Activated T-helper 1 cell treated with anti-CD3 and anti-CD28 coated beads, Interleukin-2, amount 50 U/mL, for 16 hours (primary cell): ENCODE results near the gene CAMK2N2.

ENCODE experiments used
- DNase-seq, 2 donors: peaks; one replicate each; pipeline ENCODE4 v3.0.0-alpha.2; 2020; ENCODE audit warnings: low read depth in 1 of 2, low spot score in 1 of 2

CAMK2N2 gene

GRCh38 chr3:184240384-184241140, 20.8 kb downstream of the CAMK2N2 start:
- DNase-seq = no peak

- DNase-seq = no peak
These were observed 21.6 kb downstream of the CAMK2N2 start for GRCh38 chr3:184239708-184240107.

GRCh38 chr3:184239221-184239620, 22.1 kb downstream of the CAMK2N2 start:
- no peak for DNase-seq

GRCh38 chr3:184238246-184238818, 23.0 kb downstream of the CAMK2N2 start:
- no peak for DNase-seq

GRCh38 chr3:184237807-184238206, 23.5 kb downstream of the CAMK2N2 start:
- DNase-seq = no peak

GRCh38 chr3:184237211-184237610, 24.1 kb downstream of the CAMK2N2 start:
- no peak for DNase-seq

- DNase-seq = no peak
These were observed 24.7 kb downstream of the CAMK2N2 start for GRCh38 chr3:184236636-184237035.

GRCh38 chr3:184236033-184236410, 25.3 kb downstream of the CAMK2N2 start:
- DNase-seq = no peak

- DNase-seq = no peak
These were observed 25.8 kb downstream of the CAMK2N2 start for GRCh38 chr3:184235381-184236032.

GRCh38 chr3:184234671-184235380, 26.5 kb downstream of the CAMK2N2 start:
- DNase-seq = no peak

GRCh38 chr3:184234224-184234623, 27.1 kb downstream of the CAMK2N2 start:
- DNase-seq = no peak

- DNase-seq = no peak
These were observed 28.1 kb downstream of the CAMK2N2 start for GRCh38 chr3:184233127-184233843.

GRCh38 chr3:184231671-184232070, 29.7 kb downstream of the CAMK2N2 start:
- no peak for DNase-seq

GRCh38 chr3:184230603-184231528, 30.5 kb downstream of the CAMK2N2 start:
- DNase-seq = no peak

GRCh38 chr3:184230081-184230602, 31.2 kb downstream of the CAMK2N2 start:
- no peak for DNase-seq

GRCh38 chr3:184229394-184230080, 31.8 kb downstream of the CAMK2N2 start, which contains the start of gene VWA5B2:
VWA5B2 (plus strand) TSS chr3:184229585; CDS start chr3:184230529, 944 bp downstream.
- DNase-seq = peak; percentile 37 to 64

GRCh38 chr3:184228376-184229137, 32.8 kb downstream of the CAMK2N2 start:
- no peak for DNase-seq

- peak in 1 of 2 donors; percentile 35 for DNase-seq
These were observed 33.8 kb downstream of the CAMK2N2 start for GRCh38 chr3:184227481-184227935.
